GM10248 (cell line): Measurements from ENCODE around the gene RBL2.
A peak's percentile ranks its signal among the peaks of the same experiment; 100 is the strongest.

Experiments
- CTCF ChIA-PET: fragments of 300-600 bp; sonication (Branson Sonifier 250); formaldehyde crosslinking; extraction: SDS; loops from one replicate; lab custom pipeline; 2021; ENCODE audit warnings: antibody characterized with exemption; lab: Yijun Ruan, JAX
- POLR2A ChIA-PET: fragments of 350-650 bp; sonication (Branson Sonifier 250); formaldehyde crosslinking; extraction: SDS; loops from one replicate; lab custom pipeline; 2020; ENCODE audit warnings: antibody characterized with exemption; lab: Yijun Ruan, JAX
- DNase-seq: peaks from one replicate; pipeline ENCODE4 v3.0.0; 2012; ENCODE audit errors: extremely low spot score
- TF ChIP-seq, protein P1 (sequence below): IDR thresholded peaks from 2 replicates; pipeline ENCODE4 v1.5.1; 2012; ENCODE audit warnings: mild to moderate bottlenecking, low read depth; ENCODE audit errors: extremely low read depth, missing control alignments, control extremely low read depth

Gene RBL2

DNA sequence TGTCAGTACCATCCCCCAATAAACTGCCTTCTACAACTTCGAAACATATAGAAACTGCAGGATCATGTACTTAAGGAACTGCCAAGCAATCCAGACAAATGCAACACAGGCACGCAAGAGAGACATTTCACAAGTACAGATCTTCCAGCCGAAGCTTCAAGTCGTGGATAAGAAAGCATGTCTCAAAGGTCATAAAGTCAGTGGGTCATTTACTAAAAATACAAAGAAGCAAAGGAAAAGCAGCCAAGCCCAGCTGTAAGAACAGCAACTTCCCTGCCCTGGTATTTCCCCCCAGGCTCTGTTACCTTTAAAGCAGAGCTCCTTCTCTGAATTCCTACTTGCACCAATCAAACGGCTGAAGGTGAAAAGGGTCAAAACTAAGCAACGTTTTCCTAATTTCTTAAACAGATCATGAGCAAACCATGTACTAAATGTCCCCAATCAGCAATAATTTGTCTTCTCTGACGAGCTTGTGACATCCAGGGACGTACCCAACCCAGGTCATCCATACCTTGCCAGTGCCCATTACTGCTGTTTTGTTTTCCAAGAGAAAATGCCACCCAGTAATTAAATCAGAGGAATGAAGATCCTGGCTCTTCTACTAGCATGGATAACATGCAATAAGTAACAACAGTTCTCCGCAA, 67.1 kb downstream of the RBL2 start:
- ChIA-PET CTCF (no interaction called here), POLR2A (no interaction called here)
- TF ChIP-seq, protein P1, sequence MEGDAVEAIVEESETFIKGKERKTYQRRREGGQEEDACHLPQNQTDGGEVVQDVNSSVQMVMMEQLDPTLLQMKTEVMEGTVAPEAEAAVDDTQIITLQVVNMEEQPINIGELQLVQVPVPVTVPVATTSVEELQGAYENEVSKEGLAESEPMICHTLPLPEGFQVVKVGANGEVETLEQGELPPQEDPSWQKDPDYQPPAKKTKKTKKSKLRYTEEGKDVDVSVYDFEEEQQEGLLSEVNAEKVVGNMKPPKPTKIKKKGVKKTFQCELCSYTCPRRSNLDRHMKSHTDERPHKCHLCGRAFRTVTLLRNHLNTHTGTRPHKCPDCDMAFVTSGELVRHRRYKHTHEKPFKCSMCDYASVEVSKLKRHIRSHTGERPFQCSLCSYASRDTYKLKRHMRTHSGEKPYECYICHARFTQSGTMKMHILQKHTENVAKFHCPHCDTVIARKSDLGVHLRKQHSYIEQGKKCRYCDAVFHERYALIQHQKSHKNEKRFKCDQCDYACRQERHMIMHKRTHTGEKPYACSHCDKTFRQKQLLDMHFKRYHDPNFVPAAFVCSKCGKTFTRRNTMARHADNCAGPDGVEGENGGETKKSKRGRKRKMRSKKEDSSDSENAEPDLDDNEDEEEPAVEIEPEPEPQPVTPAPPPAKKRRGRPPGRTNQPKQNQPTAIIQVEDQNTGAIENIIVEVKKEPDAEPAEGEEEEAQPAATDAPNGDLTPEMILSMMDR: no peak
- DNase-seq: no peak

DNA sequence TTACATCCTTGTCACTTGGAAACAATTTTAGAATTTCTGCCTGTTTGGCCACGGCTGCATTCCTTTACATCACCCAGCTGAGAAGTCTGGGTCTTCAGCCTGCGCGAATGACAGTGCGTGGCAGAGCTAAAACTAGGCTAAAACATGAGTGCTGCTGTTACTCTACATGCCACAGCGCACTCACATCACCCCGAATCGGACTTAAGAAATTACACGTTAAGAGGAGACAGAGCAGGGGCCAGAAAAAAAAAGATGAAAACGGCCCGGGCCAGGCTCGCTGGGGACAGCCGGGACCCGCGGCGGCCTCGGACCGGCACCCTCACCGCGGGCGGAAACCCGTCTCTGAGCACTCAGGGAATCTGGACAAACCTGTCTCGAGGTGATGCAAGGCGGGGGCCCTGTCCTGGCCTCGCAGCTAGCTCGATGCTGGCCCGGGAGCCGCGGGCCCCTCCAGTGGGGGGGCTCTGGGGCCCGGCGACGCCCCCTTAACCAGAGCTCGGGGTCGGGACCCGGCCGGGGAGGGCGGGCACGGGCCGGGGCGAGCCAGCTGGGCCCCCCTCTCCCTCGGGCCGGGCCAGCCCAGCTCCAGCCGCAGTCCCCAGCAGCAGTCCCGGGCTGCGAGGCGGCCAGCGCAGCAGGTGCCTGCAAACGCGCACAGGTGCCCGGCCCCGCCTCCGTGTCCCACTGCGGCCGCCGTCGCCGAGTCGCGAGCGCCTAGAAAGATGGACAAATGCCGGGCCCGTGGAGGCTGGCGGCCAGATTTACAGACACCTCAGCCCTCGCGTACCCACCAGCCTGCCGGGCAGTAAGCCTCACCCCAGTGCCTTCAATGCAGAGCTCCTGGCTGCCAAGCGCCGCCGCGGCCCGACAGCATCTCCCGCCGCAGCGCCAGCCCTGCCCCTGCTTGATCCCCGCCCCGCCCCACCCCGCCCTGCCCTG, 68.3 kb downstream of the RBL2 start, which contains the start of gene AKTIP:
Gene AKTIP (minus strand): TSS at position 879 of the 939 bp plus-strand sequence. CDS start 2,950 bp downstream, outside the sequence.
- POLR2A ChIA-PET: no interaction called here
- DNase-seq: peak; percentile 68
- TF ChIP-seq, protein P1: no peak
- CTCF ChIA-PET: interaction anchor here (0.9 to 2.1 kb wide), 4 partner anchors 10 to 294 kb away, joined by 3 to 7 read pairs (median 3); no protein-coding TSS in a partner anchor

DNA sequence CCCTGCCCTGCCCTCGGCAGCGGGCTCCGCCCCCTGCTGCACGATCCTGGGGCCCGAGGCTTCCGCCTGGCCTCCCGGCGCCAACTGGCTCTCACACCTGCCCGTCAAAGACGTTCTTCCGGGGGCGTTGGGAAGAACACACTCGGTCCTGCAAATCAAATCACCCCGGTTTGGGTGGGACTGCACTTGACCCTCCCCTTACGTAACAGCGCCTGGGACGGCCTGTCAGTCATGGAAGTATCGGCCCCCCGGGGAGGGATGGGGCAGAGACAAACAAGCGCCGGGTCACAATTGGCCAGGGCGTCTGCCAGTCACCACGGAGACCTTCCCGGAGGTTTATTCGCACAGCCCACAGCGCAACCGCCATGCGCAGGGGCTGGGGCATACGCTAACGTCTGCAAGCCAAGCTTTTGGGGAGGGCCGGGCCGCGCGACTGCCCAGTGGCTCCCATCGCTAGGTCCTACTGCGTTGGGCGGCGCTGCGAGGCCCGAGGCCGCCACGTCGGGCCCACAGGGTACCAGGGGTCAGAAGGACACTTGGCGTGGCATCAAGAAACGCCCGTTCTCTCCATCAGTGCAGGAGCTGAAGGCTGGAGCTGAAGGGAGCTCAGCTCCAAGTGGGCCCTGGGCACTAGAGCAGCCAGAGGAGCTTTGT, 69.1 kb downstream of the RBL2 start:
- POLR2A ChIA-PET: interaction anchor here (0.6 to 1.0 kb wide), 3 partner anchors 8 to 187 kb away, joined by 3 read pairs; no protein-coding TSS in a partner anchor
- TF ChIP-seq, protein P1: no peak
- CTCF ChIA-PET: interaction anchor here (0.9 to 2.1 kb wide), 4 partner anchors 10 to 295 kb away, joined by 3 to 7 read pairs (median 3); no protein-coding TSS in a partner anchor
- DNase-seq: peak; percentile 99

DNA sequence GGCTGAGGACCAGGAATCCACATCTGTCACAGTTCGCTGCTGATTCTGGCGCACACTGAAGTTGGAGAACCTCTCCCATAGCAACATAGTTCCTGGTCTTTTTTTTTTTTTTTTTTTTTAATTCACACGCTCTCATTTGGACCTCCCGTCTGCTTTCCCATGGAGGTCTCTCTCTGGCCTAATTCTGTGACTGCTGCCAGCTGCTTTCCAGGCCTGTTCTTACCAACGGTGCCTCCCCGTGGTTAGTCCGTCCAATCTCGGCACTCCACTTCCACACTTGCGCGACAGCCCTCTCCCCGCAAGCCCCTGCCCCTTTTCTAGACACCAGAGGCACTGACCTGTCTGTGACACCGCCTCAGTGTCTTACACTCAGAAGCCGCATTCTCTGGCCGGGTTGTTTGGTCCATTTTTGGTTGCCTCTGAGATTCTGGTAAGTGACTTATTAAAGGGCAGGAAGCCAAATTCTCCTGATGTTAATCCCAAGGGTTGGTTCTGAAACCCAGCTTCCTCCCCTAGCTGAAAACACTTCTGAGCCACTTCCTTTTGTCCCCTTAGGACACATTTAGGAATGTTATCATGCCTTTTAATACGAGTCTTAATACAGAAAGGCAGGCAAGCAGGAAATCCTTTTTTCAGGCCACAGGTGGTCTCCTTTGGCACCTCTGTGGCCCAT, 69.9 kb downstream of the RBL2 start:
- no peak for DNase-seq
- ChIA-PET CTCF (interaction anchor here (0.9 to 2.1 kb wide), 3 partner anchors 9 to 42 kb away, joined by 3 to 7 read pairs (median 3); no protein-coding TSS in a partner anchor), POLR2A (interaction anchor here (0.6 to 1.0 kb wide), 3 partner anchors 9 to 188 kb away, joined by 3 read pairs; no protein-coding TSS in a partner anchor)
- TF ChIP-seq, protein P1: no peak

DNA sequence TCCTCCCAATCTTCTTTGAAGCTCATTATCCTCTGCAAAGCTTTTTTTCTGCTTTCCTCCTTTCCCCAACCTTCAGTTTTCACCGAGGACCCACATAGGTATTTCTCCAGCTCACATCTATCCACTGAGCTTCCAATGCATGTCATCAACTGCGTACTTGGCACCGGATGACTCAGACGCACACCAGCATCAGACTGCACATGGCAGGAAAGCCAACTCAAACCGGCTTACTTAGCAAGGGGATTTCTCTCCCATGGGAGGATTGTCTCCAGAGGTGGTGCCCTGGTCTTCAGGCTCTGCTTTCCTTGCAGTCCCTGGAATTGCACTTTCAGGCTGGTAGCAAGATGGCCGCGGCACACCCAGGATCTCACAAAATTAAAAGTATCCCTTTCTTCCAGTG, 70.4 kb downstream of the RBL2 start:
- ChIA-PET POLR2A (no interaction called here), CTCF (interaction anchor here (1.2 to 2.1 kb wide), 2 partner anchors 8 to 22 kb away, joined by 3 to 7 read pairs; no protein-coding TSS in a partner anchor)
- no peak for DNase-seq
- TF ChIP-seq, protein P1: no peak
